Measurements from ENCODE around the gene LAPTM4A.

- TF ChIP-seq CTCF (IDR thresholded peaks at IDR 0.05) (no peak), POLR2A (IDR thresholded peaks at IDR 0.05) (no peak), EP300 (IDR thresholded peaks at IDR 0.05) (no peak)
Observed at GRCh38 chr2:20013126-20013849, 38.1 kb downstream of the LAPTM4A start.
